ENCODE measurements around the gene TMEM53.

GRCh38 chr1:44685218-44685617, 10.9 kb upstream of the TMEM53 start:
- TF ChIP-seq, protein P1, sequence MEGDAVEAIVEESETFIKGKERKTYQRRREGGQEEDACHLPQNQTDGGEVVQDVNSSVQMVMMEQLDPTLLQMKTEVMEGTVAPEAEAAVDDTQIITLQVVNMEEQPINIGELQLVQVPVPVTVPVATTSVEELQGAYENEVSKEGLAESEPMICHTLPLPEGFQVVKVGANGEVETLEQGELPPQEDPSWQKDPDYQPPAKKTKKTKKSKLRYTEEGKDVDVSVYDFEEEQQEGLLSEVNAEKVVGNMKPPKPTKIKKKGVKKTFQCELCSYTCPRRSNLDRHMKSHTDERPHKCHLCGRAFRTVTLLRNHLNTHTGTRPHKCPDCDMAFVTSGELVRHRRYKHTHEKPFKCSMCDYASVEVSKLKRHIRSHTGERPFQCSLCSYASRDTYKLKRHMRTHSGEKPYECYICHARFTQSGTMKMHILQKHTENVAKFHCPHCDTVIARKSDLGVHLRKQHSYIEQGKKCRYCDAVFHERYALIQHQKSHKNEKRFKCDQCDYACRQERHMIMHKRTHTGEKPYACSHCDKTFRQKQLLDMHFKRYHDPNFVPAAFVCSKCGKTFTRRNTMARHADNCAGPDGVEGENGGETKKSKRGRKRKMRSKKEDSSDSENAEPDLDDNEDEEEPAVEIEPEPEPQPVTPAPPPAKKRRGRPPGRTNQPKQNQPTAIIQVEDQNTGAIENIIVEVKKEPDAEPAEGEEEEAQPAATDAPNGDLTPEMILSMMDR (IDR thresholded peaks at IDR 0.05): no peak
- no peak for TF ChIP-seq POLR2AphosphoS5 (IDR thresholded peaks at IDR 0.05)

Measured in prostate gland (tissue), 2 donors.